Right lobe of liver (tissue), 4 donors: ENCODE measurements around the gene FBXL5.

Experiments used
- CTCF ChIP-seq, 4 donors: fragments of 200-600 bp in 3 of 4; fragments of 450-650 bp in 1 of 4; IDR thresholded peaks; one replicate each; pipeline versions ENCODE4 v1.5.1 to v1.8.0; 2016 to 2022; ENCODE audit warnings: antibody characterized with exemption in 4 of 4, mild to moderate bottlenecking in 2 of 4
- POLR2A ChIP-seq: fragments of 450-650 bp; IDR thresholded peaks from one replicate; pipeline ENCODE4 v1.6.1; 2017; ENCODE audit warnings: antibody characterized with exemption, mild to moderate bottlenecking
- donor health status: DM: no; HTN: no; CAD: no.
- donor health status: DM: no; HTN: no; CAD: no.
- donor health status: DM: no; HTN: yes; CAD: no.

- TF ChIP-seq CTCF (IDR thresholded peaks at IDR 0.05): no peak
- TF ChIP-seq POLR2A: no peak
Observed at GRCh38 chr4:15656038-15656470, 897 bp upstream of the FBXL5 start.
